ENCODE measurements around the gene ANXA6. TPM values are rescaled to one million over a fixed set of nuclear protein-coding genes. Genes with fewer than 3 reads are reported as not detected.

The ANXA6 gene
- total RNA-seq, 1 experiment from 2014 or later: 98.7 TPM

GRCh38 chr5:151096001-151096373 is 61.6 kb downstream of the ANXA6 start:
- WGBS (ENCODE audit: extremely low coverage, insufficient read length, low lambda C conversion rate): no CpG with 5 or more reads among the region's 6 CpGs
- no peak overlapping the region for H3K18ac ChIP-seq (ENCODE audit: insufficient read length, low read depth, low read length)
- Mint-ChIP-seq H3K27ac (no peak overlapping the region; a peak in 1 of 7 replicates), H3K4me1 (peaks cover 36 to 38% of the 10 kb centered on the region in 2 experiments), H3K36me3 (ENCODE audit: insufficient read depth in 1 of 3, low read depth in 3 of 3) (no peaks in the 10 kb centered on the region), H3K27me3 (ENCODE audit: low read depth) (no peaks in the 10 kb centered on the region), H3K4me3 (no peak overlapping the region), H3K9me3 (no peaks in the 10 kb centered on the region)
- no peak overlapping the region for H2BK120ac ChIP-seq (ENCODE audit: low read depth, low read length, poor library complexity, severe bottlenecking)
- DNase-seq: no peak
- no peak overlapping the region for H2AFZ ChIP-seq (ENCODE audit: low read length)
- peaks cover 2% of the 10 kb centered on the region; the same call in 1 of the 2 replicates for H3K4me1 ChIP-seq (ENCODE audit: insufficient read depth, low read length)
- H4K8ac ChIP-seq (replicated peaks; ENCODE audit: insufficient read length, low read depth, low read length): no peak overlapping the region
- no peaks in the 10 kb centered on the region for H3K23me2 ChIP-seq (ENCODE audit: insufficient read length, low read depth, low read length, poor library complexity, severe bottlenecking)
- H4K91ac ChIP-seq (ENCODE audit: insufficient read length, low read depth, low read length): no peak overlapping the region
- no peak overlapping the region for H2AK5ac ChIP-seq (ENCODE audit: insufficient read length, low read length)
- H3K27me3 ChIP-seq (ENCODE audit: insufficient read depth, low read length): no peaks in the 10 kb centered on the region
- H4K20me1 ChIP-seq (ENCODE audit: control insufficient read depth, insufficient read depth, insufficient read length): no peaks in the 10 kb centered on the region
- H3K4ac ChIP-seq (ENCODE audit: low read depth, low read length): no peak overlapping the region
- no peak overlapping the region for H3K23ac ChIP-seq (ENCODE audit: insufficient read length, low read depth, low read length)
- H3K14ac ChIP-seq (ENCODE audit: insufficient read depth, low read length): no peak overlapping the region
- no peak overlapping the region for H3T11ph ChIP-seq (ENCODE audit: low read length)
- no peak overlapping the region for H2BK20ac ChIP-seq (ENCODE audit: low read depth, low read length, poor library complexity, severe bottlenecking)
- no peak overlapping the region for H2BK12ac ChIP-seq (ENCODE audit: insufficient read length, low read depth, low read length)
- H3K79me2 ChIP-seq (ENCODE audit: insufficient read depth, low read length): no peaks in the 10 kb centered on the region
- no peaks in the 10 kb centered on the region for H3K9me3 ChIP-seq (ENCODE audit: control insufficient read depth, low read depth, low read length)
- no peak overlapping the region for H2BK5ac ChIP-seq (ENCODE audit: insufficient read length, low read length)
- H3K4me2 ChIP-seq (ENCODE audit: insufficient read depth, insufficient read length, low read length): no peak overlapping the region
- no peak overlapping the region for H2BK15ac ChIP-seq (ENCODE audit: low read depth, low read length)
- H3K9ac ChIP-seq (ENCODE audit: extremely low read depth, insufficient read length, low read length): no peak overlapping the region
- H4K5ac ChIP-seq (ENCODE audit: insufficient read length, low read depth, low read length): no peak overlapping the region
- no peaks in the 10 kb centered on the region for H3K79me1 ChIP-seq (ENCODE audit: insufficient read depth, low read depth, low read length, poor library complexity, severe bottlenecking)
- H3K27ac ChIP-seq (ENCODE audit: insufficient read length, low read depth, low read length): no peak overlapping the region
- no peak overlapping the region for H3K56ac ChIP-seq (ENCODE audit: insufficient read length, low read depth, low read length)
- TF ChIP-seq CTCF (conservative IDR thresholded peaks at IDR 0.05): no peak
